GM12865 (cell line): ENCODE results near the gene USP3.
"Not testable (repeated sequence)": the region's sequence is repeated elsewhere in the genome, so short reads cannot be mapped to it uniquely, and the experiment has no call there.

Source experiments
- DNase-seq: peaks from one replicate; pipeline ENCODE4 v3.0.0; 2010; ENCODE audit warnings: low read depth
- H3K4me3 ChIP-seq: 2 replicates; pipeline ENCODE4 v1.5.1; 2011; ENCODE audit warnings: mild to moderate bottlenecking, low read depth, low read length, control low read depth
- CTCF ChIP-seq: IDR thresholded peaks from 2 replicates; pipeline ENCODE4 v1.5.1; 2011; ENCODE audit warnings: low read length, control low read depth, low read depth, inconsistent platforms; ENCODE audit not compliant: insufficient read depth; ENCODE audit errors: missing control alignments

The USP3 gene

GRCh38 chr15:63484433-63485186 is 19.8 kb upstream of the USP3 start:
- TF ChIP-seq CTCF: no peak
- no peak overlapping the region; the same call in 1 of the 2 replicates for H3K4me3 ChIP-seq
- peak; percentile 80 for DNase-seq

GRCh38 chr15:63487076-63487757 is 17.2 kb upstream of the USP3 start:
- H3K4me3 ChIP-seq: no peak overlapping the region
- peak; percentile 90 for DNase-seq
- TF ChIP-seq CTCF: peak; percentile 92

- DNase-seq, H3K4me3 ChIP-seq: not testable (repeated sequence)
These were observed 16.5 kb upstream of the USP3 start for GRCh38 chr15:63487758-63488397.

- H3K4me3 ChIP-seq: no peak overlapping the region
- no peak for DNase-seq
- TF ChIP-seq CTCF: no peak
These were observed 15.9 kb upstream of the USP3 start for GRCh38 chr15:63488398-63488960.

- H3K4me3 ChIP-seq: no peak overlapping the region
- no peak for TF ChIP-seq CTCF
- no peak for DNase-seq
These were observed 15.0 kb upstream of the USP3 start for GRCh38 chr15:63489352-63489751.

GRCh38 chr15:63490345-63491034 is 13.9 kb upstream of the USP3 start:
- no peak overlapping the region for H3K4me3 ChIP-seq
- no peak for DNase-seq
- TF ChIP-seq CTCF: no peak
